ENCODE data around the gene CTNNA3.

CTNNA3 gene

GRCh38 chr10:67086327-67087134 is 609.5 kb downstream of the CTNNA3 start:
- no peak overlapping the region for H3K4me3 ChIP-seq (ENCODE audit: low read length)
- TF ChIP-seq, protein P1, sequence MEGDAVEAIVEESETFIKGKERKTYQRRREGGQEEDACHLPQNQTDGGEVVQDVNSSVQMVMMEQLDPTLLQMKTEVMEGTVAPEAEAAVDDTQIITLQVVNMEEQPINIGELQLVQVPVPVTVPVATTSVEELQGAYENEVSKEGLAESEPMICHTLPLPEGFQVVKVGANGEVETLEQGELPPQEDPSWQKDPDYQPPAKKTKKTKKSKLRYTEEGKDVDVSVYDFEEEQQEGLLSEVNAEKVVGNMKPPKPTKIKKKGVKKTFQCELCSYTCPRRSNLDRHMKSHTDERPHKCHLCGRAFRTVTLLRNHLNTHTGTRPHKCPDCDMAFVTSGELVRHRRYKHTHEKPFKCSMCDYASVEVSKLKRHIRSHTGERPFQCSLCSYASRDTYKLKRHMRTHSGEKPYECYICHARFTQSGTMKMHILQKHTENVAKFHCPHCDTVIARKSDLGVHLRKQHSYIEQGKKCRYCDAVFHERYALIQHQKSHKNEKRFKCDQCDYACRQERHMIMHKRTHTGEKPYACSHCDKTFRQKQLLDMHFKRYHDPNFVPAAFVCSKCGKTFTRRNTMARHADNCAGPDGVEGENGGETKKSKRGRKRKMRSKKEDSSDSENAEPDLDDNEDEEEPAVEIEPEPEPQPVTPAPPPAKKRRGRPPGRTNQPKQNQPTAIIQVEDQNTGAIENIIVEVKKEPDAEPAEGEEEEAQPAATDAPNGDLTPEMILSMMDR (conservative IDR thresholded peaks at IDR 0.05; ENCODE audit: low read depth, low read length), result no peak
- DNase-seq (ENCODE audit: low read depth), result no peak

DNA sequence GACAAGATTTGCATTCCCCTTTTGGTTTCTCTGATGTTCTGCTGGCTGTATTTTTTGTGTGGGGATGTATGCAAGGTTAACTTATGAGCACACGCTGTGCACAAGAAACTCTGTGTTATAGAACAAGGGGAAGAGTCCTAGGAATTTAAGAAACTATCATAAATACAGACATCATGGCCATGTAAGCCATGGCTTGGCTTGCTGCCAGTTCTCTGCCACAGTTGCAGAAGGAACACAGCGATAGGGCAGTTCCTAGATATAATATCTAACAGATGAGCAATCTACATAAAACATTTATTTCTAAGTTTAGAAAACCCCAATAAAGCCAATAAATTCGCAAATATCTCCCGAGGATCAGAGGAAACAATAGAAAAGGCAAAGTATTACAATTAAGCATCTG is 616.9 kb downstream of the CTNNA3 start:
- DNase-seq (ENCODE audit: low read depth), result no peak
- TF ChIP-seq, protein P1 (conservative IDR thresholded peaks at IDR 0.05; ENCODE audit: low read depth, low read length), result no peak

DNA sequence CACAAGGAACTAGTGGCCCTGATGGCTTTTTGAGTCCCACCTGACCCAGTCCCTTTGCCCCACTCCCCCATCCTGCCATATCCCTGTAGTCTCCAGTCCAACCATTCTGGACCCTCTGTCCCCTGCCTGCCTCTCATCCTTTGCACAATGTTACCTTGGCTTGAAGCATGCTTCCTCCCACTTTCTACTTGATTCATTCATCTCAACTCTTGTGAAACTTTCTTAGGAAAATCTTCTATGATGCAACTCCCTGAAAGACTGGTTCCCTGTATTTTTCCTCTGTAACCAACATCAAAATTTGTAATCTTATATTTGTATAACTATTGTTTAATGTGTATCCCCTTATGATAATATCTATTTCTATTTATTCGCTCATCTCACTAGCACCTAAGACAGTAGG is 618.6 kb downstream of the CTNNA3 start:
- TF ChIP-seq, protein P1 (conservative IDR thresholded peaks at IDR 0.05; ENCODE audit: low read depth, low read length), result no peak
- DNase-seq (ENCODE audit: low read depth), result no peak
- H3K4me3 ChIP-seq (ENCODE audit: low read length), result no peak overlapping the region

More for the DNA sequence above, 616.9 kb downstream of the CTNNA3 start:
- H3K4me3 ChIP-seq (ENCODE audit: low read length), result no peak overlapping the region

DNA sequence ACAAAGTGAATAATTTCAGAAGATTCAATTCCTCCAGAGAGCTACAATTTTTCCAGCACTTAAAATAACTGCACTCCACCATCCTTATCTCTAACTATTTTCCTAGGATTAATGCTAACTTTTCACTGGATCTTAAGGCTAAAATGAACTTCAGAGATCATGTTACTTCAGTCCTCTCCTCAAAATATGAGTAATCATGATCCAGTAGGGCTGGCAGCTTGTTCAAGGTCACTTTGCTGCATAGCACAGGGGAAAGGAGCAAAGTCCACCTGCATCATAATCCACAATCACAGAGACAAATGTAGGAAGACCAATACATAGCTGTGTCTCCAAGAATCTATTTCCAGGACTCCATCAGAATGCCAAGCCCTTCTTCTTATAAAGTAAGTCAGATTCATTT is 619.9 kb downstream of the CTNNA3 start:
- H3K4me3 ChIP-seq (ENCODE audit: low read length), result no peak overlapping the region
- TF ChIP-seq, protein P1 (conservative IDR thresholded peaks at IDR 0.05; ENCODE audit: low read depth, low read length), result no peak
- DNase-seq (ENCODE audit: low read depth), result no peak

DNA sequence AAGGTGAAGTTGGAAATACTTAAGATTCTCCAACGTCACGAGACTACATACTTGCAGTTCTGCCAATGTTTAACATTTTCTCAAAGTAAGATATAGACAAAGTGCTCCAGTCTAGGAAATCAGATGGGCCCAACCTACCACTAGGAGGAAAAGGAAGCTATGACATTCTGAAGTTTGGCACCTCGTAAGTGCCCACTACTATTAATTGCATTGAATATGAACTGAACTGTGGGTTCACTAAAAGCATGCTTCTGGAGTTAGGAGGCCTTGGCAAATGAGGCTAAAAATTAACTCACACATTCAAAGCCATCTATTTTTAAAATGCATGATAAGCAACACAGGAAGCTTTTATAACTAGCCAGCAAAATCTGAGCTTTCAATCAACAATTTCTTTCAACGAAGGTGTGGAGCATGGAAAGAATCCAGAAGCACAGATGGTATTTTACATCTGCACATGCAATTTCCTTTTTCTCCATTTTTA is 620.5 kb downstream of the CTNNA3 start:
- DNase-seq (ENCODE audit: low read depth), result no peak
- TF ChIP-seq, protein P1 (conservative IDR thresholded peaks at IDR 0.05; ENCODE audit: low read depth, low read length), result no peak
- no peak overlapping the region for H3K4me3 ChIP-seq (ENCODE audit: low read length)

DNA sequence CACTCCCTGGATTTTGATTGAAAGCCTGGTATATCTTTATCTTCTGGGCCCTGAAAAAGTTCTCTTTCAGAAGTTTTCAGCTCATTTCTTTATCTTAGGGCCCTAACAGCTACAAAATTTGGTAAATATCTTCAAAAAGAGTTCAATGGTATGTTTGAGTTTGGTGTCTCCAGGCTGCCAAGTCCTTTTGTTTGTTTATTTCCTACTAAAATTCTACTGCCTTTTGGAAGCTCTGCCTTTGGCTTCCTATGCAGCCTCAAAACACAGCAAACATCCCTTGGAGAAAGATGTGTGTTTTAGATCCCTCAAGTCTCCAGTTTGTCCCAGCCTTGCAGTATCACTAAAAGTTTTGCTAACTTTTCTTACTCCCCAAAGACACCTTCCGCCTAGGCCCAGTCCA is 623.3 kb downstream of the CTNNA3 start:
- H3K4me3 ChIP-seq (ENCODE audit: low read length), result no peak overlapping the region
- DNase-seq (ENCODE audit: low read depth), result no peak
- TF ChIP-seq, protein P1 (conservative IDR thresholded peaks at IDR 0.05; ENCODE audit: low read depth, low read length), result no peak

GRCh38 chr10:67050415-67050814 is 645.6 kb downstream of the CTNNA3 start:
- no peak for DNase-seq (ENCODE audit: low read depth)
- TF ChIP-seq, protein P1 (conservative IDR thresholded peaks at IDR 0.05; ENCODE audit: low read depth, low read length), result no peak
- H3K4me3 ChIP-seq (ENCODE audit: low read length), result no peak overlapping the region

Data from retinal pigment epithelial cell (primary cell).